A549 (cell line): ENCODE results near the gene SLC6A19. TPM values are rescaled to one million over a fixed set of nuclear protein-coding genes. Genes with fewer than 3 reads are reported as not detected.

ENCODE experiments used
- ATAC-seq, 2 experiments: fragments of 200-7000 bp in 1 of 2; fragments of >200 bp in 1 of 2; cut with Nextera tagmentation in 1 of 2; cut with Tn5 transposase in 1 of 2; 3 replicates each; pipeline versions ENCODE4 v1.8.0 to v1.9.1; 2018 to 2020; ENCODE audit warnings: mild to moderate bottlenecking in 1 of 2, moderate library complexity in 1 of 2
- CTCF ChIA-PET: fragments of 300-600 bp; sonication (Branson Sonifier 250); formaldehyde crosslinking; extraction: SDS; loops from one replicate; lab custom pipeline; 2021; ENCODE audit warnings: antibody characterized with exemption, inconsistent platforms; lab: Yijun Ruan, JAX
- POLR2A ChIA-PET: fragments of 350-600 bp; formaldehyde crosslinking; extraction: SDS; loops from one replicate; lab custom pipeline; 2021; ENCODE audit warnings: antibody characterized with exemption, inconsistent platforms; lab: Yijun Ruan, JAX
- DNase-seq, 2 experiments: peaks; one replicate each; pipeline versions ENCODE4 v3.0.0 to v3.0.0-alpha.2; 2011 to 2016; ENCODE audit warnings: low read depth in 1 of 2, low spot score in 1 of 2
- FAIRE-seq: peaks from 2 replicates; lab custom pipeline; 2011; peaks lifted over from hg19 to GRCh38; lab: Jason Lieb, UNC
- H3K27ac ChIP-seq, 2 experiments: fragments of >200 bp; sonication (Bioruptor Twin); formaldehyde crosslinking; 3 replicates each; pipeline ENCODE4 v1.5.1; 2016 to 2017
- H3K4me1 ChIP-seq: fragments of >200 bp; sonication (Bioruptor Twin); formaldehyde crosslinking; 3 replicates; pipeline ENCODE4 v1.6.1; 2016
- H3K4me2 ChIP-seq: fragments of >200 bp; sonication (Bioruptor Twin); formaldehyde crosslinking; 3 replicates; pipeline ENCODE4 v1.6.1; 2016
- H3K4me3 ChIP-seq: fragments of >200 bp; sonication (Bioruptor Twin); formaldehyde crosslinking; 3 replicates; pipeline ENCODE4 v1.5.1; 2016
- H3K9me3 ChIP-seq: fragments of >200 bp; sonication (Bioruptor Twin); formaldehyde crosslinking; 3 replicates; pipeline ENCODE4 v1.6.1; 2016
- CEBPB ChIP-seq, 2 experiments: fragments of >200 bp in 1 of 2; sonication (Bioruptor Twin) in 1 of 2; formaldehyde crosslinking in 1 of 2; IDR thresholded peaks; 2 replicates each; pipeline ENCODE4 v1.6.1; 2012 to 2016
- CHD2 ChIP-seq: fragments of 150-350 bp; IDR thresholded peaks from 2 replicates; pipeline ENCODE4 v1.6.1; 2014; ENCODE audit warnings: low read length; ENCODE audit not compliant: partially characterized antibody
- CHD4 ChIP-seq: fragments of 200-600 bp; sonication (generic); IDR thresholded peaks from 2 replicates; pipeline ENCODE4 v1.6.1; 2016; ENCODE audit warnings: antibody characterized with exemption, mild to moderate bottlenecking, borderline replicate concordance
- E2F6 ChIP-seq: IDR thresholded peaks from 2 replicates; pipeline ENCODE4 v1.6.1; 2012; ENCODE audit warnings: low read depth, borderline replicate concordance
- EHMT2 ChIP-seq: fragments of 200-600 bp; sonication (generic); IDR thresholded peaks from 2 replicates; pipeline ENCODE4 v1.6.1; 2016; ENCODE audit warnings: antibody characterized with exemption, low read depth, mild to moderate bottlenecking, moderate library complexity
- ESRRA ChIP-seq: fragments of 150-350 bp; IDR thresholded peaks from 2 replicates; pipeline ENCODE4 v1.6.1; 2014; ENCODE audit warnings: mild to moderate bottlenecking, low read length, borderline replicate concordance
- FOSB ChIP-seq: fragments of 250-450 bp; sonication (Bioruptor Pico); IDR thresholded peaks from 2 replicates; pipeline ENCODE4 v1.5.0; 2020; ENCODE audit warnings: mild to moderate bottlenecking, moderate library complexity
- HDAC2 ChIP-seq: fragments of 200-600 bp; sonication (generic); IDR thresholded peaks from 2 replicates; pipeline ENCODE4 v1.6.1; 2016
- JUN ChIP-seq, 2 experiments: fragments of >200 bp; sonication (Bioruptor Twin); formaldehyde crosslinking; IDR thresholded peaks; 2 replicates in 1 of 2; 3 replicates in 1 of 2; pipeline ENCODE4 v1.6.1; 2016 to 2017
- KDM1A ChIP-seq: fragments of 200-600 bp; sonication (generic); IDR thresholded peaks from 2 replicates; pipeline ENCODE4 v1.6.1; 2016; ENCODE audit warnings: low read depth, mild to moderate bottlenecking
- NFE2L2 ChIP-seq: fragments of 150-350 bp; conservative IDR thresholded peaks from 2 replicates; pipeline ENCODE4 v1.6.1; 2014; ENCODE audit warnings: low read length
- PHF8 ChIP-seq: fragments of 200-600 bp; sonication (generic); IDR thresholded peaks from 2 replicates; pipeline ENCODE4 v1.6.1; 2016; ENCODE audit warnings: low read depth, mild to moderate bottlenecking, antibody characterized with exemption, moderate library complexity, borderline replicate concordance
- RAD21 ChIP-seq, 2 experiments: fragments of >200 bp in 1 of 2; sonication (Bioruptor Twin) in 1 of 2; formaldehyde crosslinking in 1 of 2; IDR thresholded peaks in 1 of 2; conservative IDR thresholded peaks in 1 of 2; 2 replicates in 1 of 2; 3 replicates in 1 of 2; pipeline ENCODE4 v1.6.1; 2012 to 2018; ENCODE audit warnings: inconsistent platforms in 1 of 2
- RFX5 ChIP-seq: fragments of 450-650 bp; IDR thresholded peaks from 2 replicates; pipeline ENCODE4 v1.7.1; 2014; ENCODE audit warnings: antibody characterized with exemption, mild to moderate bottlenecking, moderate library complexity
- USF2 ChIP-seq: fragments of 450-650 bp; IDR thresholded peaks from 2 replicates; pipeline ENCODE4 v1.6.1; 2014; ENCODE audit warnings: antibody characterized with exemption
- ZSCAN20 ChIP-seq: fragments of 250-450 bp; sonication (Bioruptor Pico); IDR thresholded peaks from 2 replicates; pipeline ENCODE4 v1.8.0; 2022; ENCODE audit warnings: mild to moderate bottlenecking, moderate library complexity
- WGBS: methylation state at CpG from one replicate; pipeline ENCODE4 v1.1.6; 2017; ENCODE audit errors: missing lambda C conversion rate; 5-methylcytosine and 5-hydroxymethylcytosine counted together
- polyA plus RNA-seq, 4 experiments: library from polyadenylated mRNA; depleted of rRNA in 3 of 4; stranded (reverse); fragments of >200 nt; fragmentation: RNase III in 1 of 4; extraction: RNeasy Plus Mini Kit Qiagen cat#74134 plus additional on column Dnase treatment in 1 of 4; gene quantifications; 2 replicates in 3 of 4; 3 replicates in 1 of 4; pipeline ENCODE4 v1.2.3, GENCODE V29; 2011 to 2017
- TF ChIP-seq, protein P1 (sequence below): IDR thresholded peaks from 2 replicates; pipeline ENCODE4 v1.6.1; 2012
- TF ChIP-seq, protein P2 (sequence below): fragments of 250-450 bp; sonication (Bioruptor Pico); IDR thresholded peaks from 2 replicates; pipeline ENCODE4 v1.5.0; 2020; ENCODE audit warnings: low read depth, mild to moderate bottlenecking, moderate library complexity

The SLC6A19 gene
- polyA plus RNA-seq, 2 of the 4 experiments (the other 2 are of a cell fraction), result 0.01 TPM; not detected in 1

- no peak; a peak in 1 of 6 replicates for ATAC-seq
Observed at GRCh38 chr5:1182633-1183423, 18.6 kb upstream of the SLC6A19 start.

GRCh38 chr5:1183424-1184162, 17.8 kb upstream of the SLC6A19 start:
- ChIA-PET POLR2A (no interaction called here), CTCF (interaction anchor here (1.0 to 7.4 kb wide), 5 partner anchors 10 to 260 kb away, joined by 3 to 91 read pairs (median 9); no protein-coding TSS in a partner anchor)
- H3K27ac ChIP-seq, result no peak overlapping the region
- TF ChIP-seq RAD21 (conservative IDR thresholded peaks at IDR 0.05 in 1 of 2, IDR thresholded peaks at IDR 0.05 in 1 of 2), result no peak
- no peak for TF ChIP-seq CEBPB (IDR thresholded peaks at IDR 0.05)
- TF ChIP-seq HDAC2, result no peak
- TF ChIP-seq EHMT2, result no peak
- 61% methylated on average over 10 of the region's 18 CpGs for WGBS
- no peak overlapping the region for H3K4me3 ChIP-seq
- FAIRE-seq, result no peak
- H3K4me2 ChIP-seq, result no peak overlapping the region
- H3K4me1 ChIP-seq, result no peaks in the 10 kb centered on the region
- no peak; a peak in 1 of 6 replicates for ATAC-seq
- no peaks in the 10 kb centered on the region for H3K9me3 ChIP-seq
- DNase-seq, result no peak

More at GRCh38 chr5:1182633-1183423, 18.6 kb upstream of the SLC6A19 start:
- POLR2A ChIA-PET, result no interaction called here
- no peak overlapping the region for H3K27ac ChIP-seq
- TF ChIP-seq HDAC2 (no peak), FOSB (CRISPR knock-in tag) (no peak), PHF8 (no peak), ZSCAN20 (CRISPR knock-in tag) (no peak), USF2 (no peak), CHD2 (no peak), ESRRA (no peak), RFX5 (no peak)
- TF ChIP-seq, protein P1, sequence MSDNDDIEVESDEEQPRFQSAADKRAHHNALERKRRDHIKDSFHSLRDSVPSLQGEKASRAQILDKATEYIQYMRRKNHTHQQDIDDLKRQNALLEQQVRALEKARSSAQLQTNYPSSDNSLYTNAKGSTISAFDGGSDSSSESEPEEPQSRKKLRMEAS, result no peak
- TF ChIP-seq, protein P2, sequence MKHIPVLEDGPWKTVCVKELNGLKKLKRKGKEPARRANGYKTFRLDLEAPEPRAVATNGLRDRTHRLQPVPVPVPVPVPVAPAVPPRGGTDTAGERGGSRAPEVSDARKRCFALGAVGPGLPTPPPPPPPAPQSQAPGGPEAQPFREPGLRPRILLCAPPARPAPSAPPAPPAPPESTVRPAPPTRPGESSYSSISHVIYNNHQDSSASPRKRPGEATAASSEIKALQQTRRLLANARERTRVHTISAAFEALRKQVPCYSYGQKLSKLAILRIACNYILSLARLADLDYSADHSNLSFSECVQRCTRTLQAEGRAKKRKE (CRISPR knock-in tag), result no peak
- TF ChIP-seq, all 56 proteins: peak for 0
- DNase-seq, result no peak
- Histone ChIP-seq H3K4me1 (no peaks in the 10 kb centered on the region), H3K9me3 (no peaks in the 10 kb centered on the region), H3K4me2 (no peak overlapping the region), H3K4me3 (no peak overlapping the region)
- FAIRE-seq, result no peak
- CTCF ChIA-PET, result interaction anchor here (1.0 to 7.4 kb wide), 5 partner anchors 9 to 259 kb away, joined by 3 to 91 read pairs (median 9); no protein-coding TSS in a partner anchor
- 65% methylated on average over 29 of the region's 31 CpGs for WGBS

GRCh38 chr5:1184163-1184470, 17.3 kb upstream of the SLC6A19 start:
- TF ChIP-seq JUN (IDR thresholded peaks at IDR 0.05) (no peak), KDM1A (no peak), CHD4 (no peak), NFE2L2 (no peak), E2F6 (no peak)
- H3K4me3 ChIP-seq, result no peak overlapping the region
- ChIA-PET CTCF (interaction anchor here (1.5 to 7.4 kb wide), 5 partner anchors 10 to 461 kb away, joined by 3 to 91 read pairs (median 9); no protein-coding TSS in a partner anchor), POLR2A (no interaction called here)
- H3K4me1 ChIP-seq, result no peaks in the 10 kb centered on the region
- ATAC-seq (no peak), DNase-seq (no peak), FAIRE-seq (no peak)
- WGBS, result 82% methylated on average over 8 of the region's 8 CpGs
- H3K9me3 ChIP-seq, result no peaks in the 10 kb centered on the region
- H3K27ac ChIP-seq, result no peak overlapping the region
- H3K4me2 ChIP-seq, result no peak overlapping the region
